ENCODE data around the gene ZNF501.
A peak's percentile ranks its signal among the peaks of the same experiment; 100 is the strongest.

Gene ZNF501

DNA sequence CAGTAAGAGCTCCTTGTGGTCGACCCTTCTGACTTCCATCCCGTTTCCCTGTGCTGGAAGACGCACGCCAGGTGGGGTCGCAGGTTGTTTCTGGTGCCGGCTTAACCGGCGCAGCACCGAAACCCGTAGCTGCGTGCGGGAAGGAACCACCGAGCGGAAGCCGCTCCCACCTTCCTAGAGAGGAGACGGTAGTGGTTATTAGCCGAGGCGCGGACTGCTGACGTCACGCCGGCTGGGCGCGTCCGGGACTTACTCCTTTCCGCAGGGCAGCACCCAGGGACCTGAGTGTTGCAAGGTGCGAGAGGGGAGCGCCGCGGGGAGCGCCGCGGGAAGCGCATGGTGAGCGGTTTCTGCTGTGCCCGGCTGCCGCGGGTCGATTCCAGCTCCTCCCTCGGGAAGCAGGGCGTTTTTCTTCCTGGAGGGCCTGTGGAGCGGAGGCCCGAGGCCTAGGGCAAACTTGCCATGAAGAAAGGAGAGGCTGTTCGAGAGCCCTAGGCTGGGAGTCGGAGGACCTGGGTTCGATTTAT, at the start of gene ZNF501:
Gene ZNF501 (plus strand): TSS at position 252 of the 527 bp plus-strand sequence. CDS start 4,787 bp downstream, outside the sequence.
- peak; percentile 87 for DNase-seq

DNA sequence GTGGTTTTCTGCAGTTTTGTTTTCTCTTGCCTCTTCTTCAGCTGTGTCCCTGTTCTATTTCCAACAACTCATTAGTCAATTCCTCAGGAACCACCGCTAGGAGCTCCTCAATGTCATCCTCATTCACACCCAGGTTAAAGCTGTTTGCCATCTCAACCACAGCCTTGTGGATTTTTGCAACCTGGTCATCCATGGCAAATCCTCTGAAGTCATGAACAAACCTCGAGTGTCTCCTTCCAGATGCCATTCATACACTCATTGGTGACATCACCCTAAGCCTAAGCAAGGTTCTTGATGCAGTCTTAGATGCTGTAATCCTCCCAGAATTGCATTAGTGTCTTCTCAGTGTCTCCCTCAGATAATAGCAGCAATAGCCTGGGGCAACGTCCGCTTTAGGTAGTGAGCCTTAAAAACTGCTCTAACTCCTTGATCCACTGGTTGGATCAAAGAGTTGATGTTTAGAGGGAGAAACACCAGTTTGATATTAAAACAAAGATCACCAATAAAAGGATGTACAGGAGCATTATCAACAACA, 48.4 kb upstream of the ZNF501 start:
- no peak for DNase-seq

DNA sequence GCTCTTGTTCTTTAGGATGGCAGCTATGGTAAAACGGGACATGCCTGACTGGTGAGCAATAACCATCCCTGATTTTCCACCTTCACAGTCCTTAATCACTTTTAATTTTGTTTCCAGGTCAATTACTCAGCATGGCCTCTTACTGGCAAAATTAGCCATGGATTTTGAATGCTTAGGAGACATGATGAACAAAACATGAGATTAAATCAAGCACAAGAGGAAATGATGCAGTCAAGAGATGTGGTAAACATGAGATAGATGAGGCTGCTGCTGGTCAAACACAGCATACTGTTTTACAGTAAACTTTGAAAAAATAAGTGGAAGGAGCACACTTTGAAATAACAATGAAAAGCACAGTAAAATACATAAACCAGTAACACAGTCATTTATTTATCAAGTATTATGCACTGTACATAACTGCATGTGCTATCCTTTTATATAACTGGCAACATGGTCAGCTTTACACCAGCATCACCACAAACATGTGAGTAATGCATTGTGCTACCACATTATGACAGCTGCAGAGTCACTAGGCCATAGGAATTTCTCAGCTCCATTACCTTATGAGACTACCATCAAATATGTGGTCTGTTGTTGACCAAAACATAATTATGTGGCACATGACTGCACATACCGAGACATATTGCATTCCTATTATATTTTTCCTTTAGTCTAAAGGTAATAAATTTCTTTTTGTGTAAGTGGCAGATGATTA, 47.1 kb upstream of the ZNF501 start:
- no peak for DNase-seq

DNA sequence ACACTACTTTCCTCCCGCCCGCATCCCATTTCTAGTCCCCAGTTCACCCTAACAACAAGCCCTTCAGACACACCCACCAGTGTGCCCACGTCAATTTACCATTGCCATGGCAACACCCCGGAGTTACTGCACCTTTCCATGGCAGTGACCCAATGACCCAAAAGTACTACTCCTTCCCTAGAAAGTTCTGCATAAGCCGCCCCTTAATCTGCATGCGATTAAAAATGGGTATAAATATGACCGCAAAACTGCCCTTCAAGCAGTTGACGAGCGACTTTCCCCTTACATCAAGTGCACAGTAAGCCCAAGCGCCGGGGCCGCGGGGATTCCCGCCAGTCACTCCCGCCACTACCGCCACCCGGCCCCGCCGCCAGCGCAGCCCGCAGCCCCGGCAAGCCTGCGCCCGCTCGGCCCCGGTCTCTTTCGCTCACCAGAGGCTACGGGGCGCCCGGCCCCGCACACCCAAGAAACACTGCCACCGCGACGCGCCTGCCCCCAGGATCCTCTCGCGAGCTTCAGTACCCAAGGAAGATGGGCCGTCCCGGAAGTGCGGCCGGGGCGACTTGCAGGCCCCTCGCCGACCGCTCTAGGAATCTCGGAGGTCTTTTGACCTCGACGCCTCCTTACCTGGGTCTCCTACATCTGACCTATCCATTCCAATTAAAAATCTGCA, 44.2 kb upstream of the ZNF501 start:
- DNase-seq = peak; percentile 50

DNA sequence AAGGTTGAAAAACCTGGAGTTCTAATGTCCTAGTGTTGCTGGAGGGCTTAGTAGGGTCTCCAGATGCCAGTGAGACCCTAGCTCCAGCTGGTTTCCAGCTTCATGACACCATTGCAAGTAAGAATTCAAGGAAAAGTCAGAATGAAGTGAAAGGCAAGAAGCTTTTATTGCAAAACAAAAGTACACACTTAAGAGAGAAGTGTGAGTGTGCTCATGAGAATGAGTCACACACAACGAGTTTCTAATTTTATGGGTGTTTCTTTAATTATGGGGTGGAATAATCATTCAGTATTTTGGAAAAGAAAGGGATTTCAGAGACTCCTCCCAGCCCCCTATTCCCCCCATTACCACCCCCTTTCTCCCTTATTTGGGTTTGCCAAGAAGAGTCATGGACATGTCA, 41.5 kb upstream of the ZNF501 start:
- DNase-seq = no peak

DNA sequence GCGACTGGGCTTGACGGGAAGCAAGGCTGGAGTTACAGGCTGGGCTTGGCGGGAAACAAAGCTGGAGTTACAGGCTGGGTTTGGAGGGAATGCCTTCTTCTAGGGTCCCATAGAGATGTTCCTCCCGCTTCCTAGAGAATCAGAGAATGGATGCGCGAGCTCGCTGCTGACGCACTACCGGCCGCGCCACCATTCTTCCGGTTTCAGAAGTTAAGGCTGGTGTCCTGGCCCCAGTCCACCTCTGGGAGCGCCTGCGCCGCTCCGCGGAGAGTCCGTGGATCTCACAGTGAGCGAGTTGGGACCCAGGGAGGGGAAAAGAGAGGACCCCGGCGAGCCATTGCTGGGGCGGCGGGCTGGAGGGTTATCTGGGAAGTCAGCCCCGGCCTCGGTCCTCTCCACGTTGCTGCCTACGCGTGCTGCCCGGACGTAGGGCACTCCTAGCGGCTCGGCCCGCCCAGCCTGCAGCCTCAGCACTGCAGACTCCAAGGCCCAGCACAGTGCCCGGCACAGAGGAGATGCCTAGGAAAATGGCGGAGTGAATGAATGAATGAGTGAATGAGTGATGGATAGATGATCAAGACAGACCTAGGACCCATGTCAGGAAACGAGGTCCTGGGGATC, 16.9 kb upstream of the ZNF501 start, which contains the start of gene ZNF502:
Gene ZNF502 (plus strand): TSS at position 206 of the 621 bp plus-strand sequence. CDS start 7,602 bp downstream, outside the sequence.
- peak; percentile 60 for DNase-seq

DNA sequence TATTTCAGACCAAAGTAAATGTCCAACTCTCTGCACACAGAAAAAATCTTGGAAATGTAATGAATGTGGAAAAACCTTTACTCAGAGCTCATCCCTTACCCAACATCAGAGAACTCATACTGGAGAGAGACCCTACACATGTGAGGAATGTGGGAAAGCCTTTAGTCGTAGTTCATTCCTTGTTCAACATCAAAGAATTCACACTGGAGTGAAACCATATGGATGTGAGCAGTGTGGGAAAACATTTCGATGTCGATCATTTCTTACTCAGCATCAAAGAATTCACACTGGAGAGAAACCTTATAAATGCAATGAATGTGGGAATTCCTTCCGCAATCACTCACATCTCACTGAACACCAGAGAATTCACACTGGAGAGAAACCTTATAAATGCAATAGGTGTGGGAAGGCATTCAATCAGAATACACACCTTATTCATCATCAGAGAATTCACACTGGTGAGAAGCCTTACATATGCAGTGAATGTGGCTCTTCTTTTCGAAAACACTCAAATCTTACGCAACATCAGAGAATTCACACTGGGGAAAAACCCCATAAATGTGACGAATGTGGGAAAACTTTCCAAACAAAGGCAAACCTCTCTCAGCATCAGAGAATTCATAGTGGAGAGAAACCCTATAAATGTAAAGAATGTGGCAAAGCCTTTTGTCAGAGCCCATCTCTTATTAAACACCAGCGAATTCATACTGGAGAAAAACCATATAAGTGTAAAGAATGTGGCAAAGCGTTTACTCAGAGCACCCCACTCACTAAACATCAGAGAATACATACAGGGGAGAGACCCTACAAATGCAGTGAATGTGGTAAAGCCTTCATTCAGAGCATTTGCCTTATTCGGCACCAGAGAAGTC, 8.0 kb upstream of the ZNF501 start:
- DNase-seq = no peak

DNA sequence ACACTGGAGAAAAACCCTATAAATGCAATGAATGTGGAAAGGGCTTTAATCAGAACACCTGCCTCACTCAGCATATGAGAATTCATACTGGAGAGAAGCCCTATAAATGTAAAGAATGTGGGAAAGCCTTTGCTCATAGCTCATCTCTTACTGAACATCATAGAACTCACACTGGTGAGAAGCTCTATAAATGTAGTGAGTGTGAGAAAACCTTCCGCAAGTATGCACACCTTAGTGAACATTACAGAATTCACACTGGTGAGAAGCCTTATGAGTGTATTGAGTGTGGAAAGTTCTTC, 7.4 kb upstream of the ZNF501 start:
- no peak for DNase-seq

DNA sequence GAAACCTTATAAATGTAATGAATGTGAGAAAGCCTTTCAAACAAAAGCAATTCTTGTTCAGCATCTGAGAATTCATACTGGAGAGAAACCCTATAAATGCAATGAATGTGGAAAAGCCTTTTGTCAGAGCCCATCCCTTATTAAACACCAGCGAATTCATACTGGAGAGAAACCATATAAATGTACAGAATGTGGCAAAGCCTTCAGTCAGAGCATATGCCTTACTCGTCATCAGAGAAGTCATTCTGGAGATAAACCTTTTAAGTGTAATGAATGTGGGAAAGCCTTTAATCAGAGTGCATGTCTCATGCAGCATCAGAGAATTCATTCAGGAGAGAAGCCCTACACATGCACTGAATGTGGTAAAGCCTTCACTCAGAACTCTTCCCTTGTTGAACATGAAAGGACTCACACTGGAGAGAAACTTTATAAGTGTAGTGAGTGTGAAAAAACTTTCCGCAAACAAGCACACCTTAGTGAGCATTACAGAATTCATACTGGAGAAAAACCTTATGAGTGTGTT, 5.3 kb downstream of the ZNF501 start:
- no peak for DNase-seq

DNA sequence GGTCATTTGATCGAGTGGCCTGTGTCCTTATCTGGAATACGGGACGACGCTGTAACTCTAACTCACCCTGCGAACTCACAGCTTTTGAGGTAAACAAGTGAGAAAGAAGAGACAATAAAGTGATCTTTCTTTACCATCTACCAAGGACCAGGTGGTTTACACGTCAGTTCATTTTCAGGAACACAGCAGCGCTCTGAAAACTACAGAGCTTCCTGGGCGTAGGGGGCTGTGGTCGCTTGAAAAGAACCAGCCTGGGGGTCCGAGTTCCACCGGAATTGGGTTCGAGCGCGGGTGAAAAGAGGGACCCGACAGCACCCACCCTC, 31.6 kb downstream of the ZNF501 start:
- DNase-seq = no peak

DNA sequence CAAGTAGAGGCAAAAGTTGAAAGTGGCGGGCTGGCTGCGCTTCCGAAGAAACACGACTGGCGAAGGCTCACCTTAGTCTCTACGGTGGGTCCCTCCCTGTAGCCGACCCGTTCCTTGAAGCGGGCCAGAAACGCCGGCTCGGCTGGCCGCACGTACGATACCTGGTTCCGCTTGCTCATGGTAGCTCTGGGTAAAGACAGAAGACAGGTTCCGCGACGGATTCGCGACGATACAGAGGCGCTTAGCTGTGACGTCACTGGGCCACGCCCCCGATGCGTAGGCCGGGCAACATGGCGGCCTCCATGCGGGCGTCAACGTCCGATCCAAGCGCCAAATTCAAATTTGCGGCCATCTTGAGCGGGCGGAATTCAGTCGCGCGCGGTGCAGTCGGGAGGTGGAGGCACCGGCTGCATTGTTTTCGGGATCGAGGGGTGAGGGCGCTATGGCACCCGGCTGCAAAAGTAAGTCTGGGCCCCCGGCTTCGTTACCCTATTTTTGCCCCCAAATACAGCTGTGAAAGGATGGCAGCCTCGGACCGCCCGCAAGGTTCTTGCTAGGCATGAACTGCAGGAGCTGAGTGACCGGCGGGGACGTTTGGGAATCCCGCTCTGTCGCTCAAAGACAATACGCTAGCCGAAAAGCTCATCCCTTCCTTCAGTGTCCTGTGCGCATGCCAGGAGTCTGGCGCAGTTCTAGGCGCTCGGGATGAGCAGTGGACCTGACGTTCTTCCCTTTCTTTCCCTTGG, 32.2 kb downstream of the ZNF501 start, which contains the start of the genes KIAA1143 and KIF15:
Gene KIAA1143 (minus strand): TSS at position 196 of the 746 bp plus-strand sequence. CDS start 17 bp downstream, at position 179.
Gene KIF15 (plus strand): TSS at position 371 of the 746 bp plus-strand sequence. CDS start 72 bp downstream, at position 443.
- DNase-seq = peak; percentile 96

DNA sequence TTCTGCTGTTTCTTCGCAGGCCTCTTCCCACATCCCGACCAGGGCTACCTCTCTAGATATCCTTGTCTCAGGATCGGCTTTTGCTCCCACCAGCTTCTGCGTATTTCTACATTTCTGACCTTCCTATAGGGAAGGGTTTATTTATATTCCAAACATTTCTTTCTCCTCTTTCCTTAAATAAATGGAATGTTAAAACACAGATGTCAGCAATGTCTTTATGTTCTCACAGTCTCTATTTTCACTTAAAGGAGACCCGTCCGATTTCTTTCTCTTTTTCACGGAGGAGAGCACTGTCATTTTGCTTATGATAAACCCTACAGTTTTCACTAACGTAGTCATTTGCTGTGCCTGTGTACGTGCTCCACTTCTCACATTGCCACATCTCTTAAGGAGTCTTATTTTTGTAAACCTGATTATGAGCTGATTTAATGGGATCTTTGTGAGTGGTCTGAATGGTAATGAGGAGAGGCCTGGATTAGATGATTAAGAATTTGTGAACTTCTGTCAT, 32.8 kb downstream of the ZNF501 start:
- no peak for DNase-seq

DNA sequence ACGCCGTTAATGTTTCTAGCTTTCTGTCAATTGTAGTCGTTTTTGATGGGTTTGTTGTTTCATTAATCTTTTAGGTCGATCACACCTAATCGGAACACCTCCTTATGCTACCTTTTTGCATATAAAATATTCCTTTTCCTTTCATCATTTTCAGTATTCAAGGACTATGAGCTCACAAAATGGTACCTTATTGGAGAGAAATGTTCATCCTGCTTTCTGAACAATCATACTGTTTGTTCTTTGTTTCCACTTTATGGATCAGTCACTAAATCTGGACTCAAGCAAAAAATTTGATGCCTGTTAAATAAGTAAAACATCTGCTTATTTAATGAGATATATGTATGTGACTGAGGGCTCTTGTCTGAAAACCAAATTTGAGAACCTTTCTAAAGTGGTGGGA, 33.3 kb downstream of the ZNF501 start:
- DNase-seq = no peak

DNA sequence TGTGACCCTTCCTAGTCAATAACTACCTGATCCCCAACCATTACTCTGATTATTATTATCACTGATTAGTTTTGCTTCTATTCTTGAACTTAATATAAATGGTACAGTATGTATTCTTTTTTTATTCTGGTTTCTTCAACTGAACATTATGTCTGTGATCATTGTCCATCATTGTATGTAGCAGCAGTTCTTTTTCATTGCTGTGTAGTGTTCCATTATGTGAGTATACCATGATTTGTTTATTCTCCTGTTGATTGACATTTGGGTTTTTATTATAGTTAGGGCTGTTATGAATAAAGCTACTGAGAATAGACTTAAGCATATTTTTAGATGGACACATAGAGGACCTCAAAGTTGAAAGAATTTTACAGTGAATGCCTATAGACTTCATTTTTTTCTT, 34.8 kb downstream of the ZNF501 start:
- no peak for DNase-seq

DNA sequence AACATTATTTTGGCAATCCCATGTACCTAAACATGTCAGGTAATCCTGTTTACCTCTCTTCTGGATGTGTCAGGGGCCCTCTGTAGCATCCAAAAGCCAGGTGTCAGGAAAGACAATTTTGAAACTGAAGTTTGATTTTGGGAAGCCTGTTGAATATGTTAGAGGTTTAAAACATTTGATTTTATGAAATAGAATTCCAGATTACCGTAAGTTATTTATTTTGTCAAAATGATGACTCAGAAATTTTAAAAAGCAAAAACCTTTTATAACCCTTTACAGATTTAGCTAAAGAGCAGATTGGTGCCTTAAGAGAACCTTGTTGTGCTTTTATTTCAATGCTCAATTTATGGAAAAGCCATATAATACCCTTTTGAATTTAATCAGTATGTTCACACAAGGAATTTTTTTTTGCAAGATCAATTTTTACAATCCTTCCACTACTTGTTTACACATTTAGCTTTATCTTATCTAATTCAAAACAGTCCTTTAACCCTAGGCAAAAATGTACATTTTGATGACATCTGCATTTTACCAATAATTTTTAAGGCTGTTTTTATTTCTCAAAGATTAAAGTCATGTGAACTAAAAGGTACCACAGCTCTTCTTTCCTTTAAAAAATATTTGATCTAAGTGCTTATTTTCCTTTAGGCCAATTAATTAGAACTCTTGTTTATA, 42.1 kb downstream of the ZNF501 start:
- DNase-seq = no peak

DNA sequence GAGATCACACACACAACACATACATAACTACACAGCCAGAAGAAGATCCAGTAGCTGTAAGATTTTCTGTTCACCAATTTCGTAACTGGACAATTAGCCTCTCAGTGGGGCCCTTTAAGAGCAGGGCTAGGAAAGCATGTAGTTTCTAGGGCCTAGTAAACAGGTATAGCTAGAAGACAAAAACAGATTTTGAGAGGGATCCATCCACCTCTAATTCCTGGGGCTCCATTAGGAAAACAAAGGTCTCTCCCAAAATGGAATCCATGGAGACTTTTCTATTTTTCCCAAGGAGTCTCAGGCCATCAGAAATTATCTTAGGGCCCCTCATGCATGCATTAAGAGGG, 42.6 kb downstream of the ZNF501 start:
- DNase-seq = no peak

DNA sequence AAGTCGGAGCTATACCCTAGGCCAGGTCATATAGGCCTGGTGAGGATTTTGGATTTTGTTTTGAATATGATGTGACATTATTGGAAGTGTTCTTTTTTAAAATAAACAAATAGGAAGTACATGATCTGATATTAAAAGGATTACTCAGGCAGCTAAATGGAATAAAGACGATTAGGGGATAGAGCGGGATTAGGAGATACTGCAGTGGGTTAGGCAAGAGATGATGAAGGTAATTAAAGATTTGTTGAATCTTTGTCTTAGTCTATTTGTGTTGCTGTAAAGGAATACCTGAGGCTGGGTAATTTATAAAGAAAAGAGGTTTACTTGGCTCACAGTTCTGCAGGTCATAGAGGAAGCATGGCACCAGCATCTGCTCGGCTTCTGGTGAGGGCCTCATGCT, 53.5 kb downstream of the ZNF501 start:
- DNase-seq = no peak

Measured in CD4-positive, alpha-beta T cell treated with Interleukin-21 for 1 hour (primary cell).